ENCODE measurements around the gene RTN4. TPM values are rescaled to one million over a fixed set of nuclear protein-coding genes. Genes with fewer than 3 reads are reported as not detected.

Gene RTN4
- total RNA-seq, 1 donor from 2014 or later, result 275 TPM

DNA sequence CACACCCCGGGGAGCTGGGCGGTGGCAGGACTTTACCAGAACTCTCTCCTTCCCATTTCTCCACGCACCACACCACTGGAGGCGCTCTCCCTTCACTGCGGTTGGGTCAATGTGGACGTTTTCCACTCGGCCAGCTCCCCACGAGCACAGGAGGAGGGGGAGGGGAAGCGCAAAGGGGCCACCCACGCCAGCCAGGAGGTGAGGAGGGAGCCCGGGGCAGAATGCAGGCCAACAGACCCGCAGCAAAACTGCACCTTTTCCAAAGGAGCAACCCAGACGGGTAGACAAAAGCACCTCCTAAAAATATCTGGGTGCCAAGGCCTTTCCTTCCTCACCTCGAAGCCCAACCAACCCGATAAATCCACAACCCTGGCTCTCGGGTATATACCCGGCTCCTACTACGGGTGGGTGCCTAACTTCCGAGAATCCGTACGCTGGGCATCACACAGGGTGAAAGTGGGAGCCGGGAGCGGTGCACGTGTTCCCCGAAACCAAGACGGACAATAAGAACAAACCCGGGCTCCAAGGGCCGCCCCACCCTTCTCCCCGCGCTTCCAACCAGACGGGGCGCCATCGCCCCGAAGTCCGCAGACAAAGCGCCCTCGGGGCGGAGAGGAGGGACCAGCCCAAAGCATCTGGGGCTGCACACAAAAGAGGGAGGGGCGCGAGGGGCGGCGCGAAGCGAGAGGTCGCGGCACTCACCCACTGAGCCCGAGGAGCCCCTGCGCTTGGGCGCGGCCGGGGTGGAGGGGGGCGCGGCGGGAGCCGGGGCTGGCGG is 1.0 kb downstream of the RTN4 start:
- Histone ChIP-seq H3K4me3 (peak overlapping the region; percentile 91), H3K36me3 (no peaks in the 10 kb centered on the region), H3K9me3 (no peaks in the 10 kb centered on the region), H3K27me3 (no peaks in the 10 kb centered on the region), H3K4me1 (peaks cover 35% of the 10 kb centered on the region), H3K27ac (peak overlapping the region; percentile 95)
- TF ChIP-seq, protein P1, sequence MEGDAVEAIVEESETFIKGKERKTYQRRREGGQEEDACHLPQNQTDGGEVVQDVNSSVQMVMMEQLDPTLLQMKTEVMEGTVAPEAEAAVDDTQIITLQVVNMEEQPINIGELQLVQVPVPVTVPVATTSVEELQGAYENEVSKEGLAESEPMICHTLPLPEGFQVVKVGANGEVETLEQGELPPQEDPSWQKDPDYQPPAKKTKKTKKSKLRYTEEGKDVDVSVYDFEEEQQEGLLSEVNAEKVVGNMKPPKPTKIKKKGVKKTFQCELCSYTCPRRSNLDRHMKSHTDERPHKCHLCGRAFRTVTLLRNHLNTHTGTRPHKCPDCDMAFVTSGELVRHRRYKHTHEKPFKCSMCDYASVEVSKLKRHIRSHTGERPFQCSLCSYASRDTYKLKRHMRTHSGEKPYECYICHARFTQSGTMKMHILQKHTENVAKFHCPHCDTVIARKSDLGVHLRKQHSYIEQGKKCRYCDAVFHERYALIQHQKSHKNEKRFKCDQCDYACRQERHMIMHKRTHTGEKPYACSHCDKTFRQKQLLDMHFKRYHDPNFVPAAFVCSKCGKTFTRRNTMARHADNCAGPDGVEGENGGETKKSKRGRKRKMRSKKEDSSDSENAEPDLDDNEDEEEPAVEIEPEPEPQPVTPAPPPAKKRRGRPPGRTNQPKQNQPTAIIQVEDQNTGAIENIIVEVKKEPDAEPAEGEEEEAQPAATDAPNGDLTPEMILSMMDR (IDR thresholded peaks at IDR 0.05), result peak; percentile 54
- intact Hi-C loops (cut with DNase I), result loop anchor here (10.0 kb wide), 1 partner anchor 116 kb away; no protein-coding TSS in a partner anchor
- DNase-seq (peak; percentile 93), ATAC-seq (peak; percentile 78)

DNA sequence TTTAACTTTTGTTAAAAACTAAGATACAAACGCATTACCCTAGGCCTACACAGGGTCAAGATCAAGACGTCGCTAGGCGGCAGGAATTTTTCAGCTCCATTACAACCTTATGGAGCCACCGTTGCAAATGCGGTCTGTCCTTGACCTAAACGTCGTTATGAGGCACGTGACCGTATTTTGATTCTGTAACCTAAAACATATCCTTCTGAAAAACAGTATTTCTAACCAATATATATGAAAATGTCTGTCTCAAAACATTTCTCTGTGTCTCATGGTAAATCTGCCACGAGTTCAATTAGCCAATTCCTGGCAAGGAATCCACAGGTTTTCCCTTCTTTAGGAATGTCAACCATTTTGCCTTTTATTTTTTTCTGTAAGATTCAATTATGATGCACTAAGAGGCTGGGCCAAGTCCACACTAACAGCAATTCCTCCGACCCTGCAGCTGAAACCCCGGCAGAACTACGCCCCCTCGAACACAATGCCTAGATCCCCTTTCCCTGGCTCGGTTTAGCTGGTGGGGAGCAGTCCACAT is 1.7 kb downstream of the RTN4 start:
- Histone ChIP-seq H3K4me1 (peaks cover 35% of the 10 kb centered on the region), H3K27me3 (no peaks in the 10 kb centered on the region), H3K36me3 (no peaks in the 10 kb centered on the region), H3K27ac (peak overlapping the region; percentile 95), H3K9me3 (no peaks in the 10 kb centered on the region), H3K4me3 (peak overlapping the region; percentile 91)
- ATAC-seq, result no peak
- intact Hi-C loops (cut with DNase I), result loop anchor here (10.0 kb wide), 1 partner anchor 116 kb away; no protein-coding TSS in a partner anchor
- DNase-seq, result no peak
- TF ChIP-seq, protein P1 (IDR thresholded peaks at IDR 0.05), result no peak

DNA sequence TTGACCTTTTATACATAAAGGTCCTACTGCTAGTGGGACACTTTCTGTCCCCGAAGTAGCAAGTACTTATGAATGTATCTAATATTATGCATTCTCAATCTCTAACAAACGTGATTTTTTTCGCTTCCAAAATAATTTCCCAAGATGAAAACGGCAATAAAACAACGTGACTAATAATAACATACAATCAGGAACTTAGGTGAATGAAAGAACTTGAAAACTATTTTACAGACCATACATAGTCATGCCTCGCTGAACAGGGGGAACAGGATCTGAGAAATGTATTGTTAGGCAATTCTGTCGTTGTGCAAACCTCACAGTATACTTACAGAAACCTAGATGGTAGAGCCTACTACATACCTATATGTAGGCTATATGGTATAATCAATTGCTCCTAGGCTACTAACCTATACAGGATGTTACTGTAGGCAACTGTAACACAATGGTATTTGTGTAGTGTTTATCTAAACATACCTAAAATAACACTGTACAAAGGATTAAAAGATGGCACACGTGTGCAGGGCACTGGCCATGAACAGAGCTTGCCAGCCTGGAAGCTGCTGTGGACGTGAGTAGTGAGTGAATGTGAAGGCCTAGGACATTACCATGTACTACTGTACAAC is 2.5 kb downstream of the RTN4 start:
- Histone ChIP-seq H3K9me3 (no peaks in the 10 kb centered on the region), H3K36me3 (no peaks in the 10 kb centered on the region), H3K4me3 (peak overlapping the region; percentile 91), H3K27me3 (no peaks in the 10 kb centered on the region), H3K27ac (peak overlapping the region; percentile 95), H3K4me1 (peaks cover 37% of the 10 kb centered on the region)
- ATAC-seq, result no peak
- intact Hi-C loops (cut with DNase I), result loop anchor here (10.0 kb wide), 1 partner anchor 117 kb away; no protein-coding TSS in a partner anchor
- DNase-seq, result no peak
- TF ChIP-seq, protein P1 (IDR thresholded peaks at IDR 0.05), result no peak

DNA sequence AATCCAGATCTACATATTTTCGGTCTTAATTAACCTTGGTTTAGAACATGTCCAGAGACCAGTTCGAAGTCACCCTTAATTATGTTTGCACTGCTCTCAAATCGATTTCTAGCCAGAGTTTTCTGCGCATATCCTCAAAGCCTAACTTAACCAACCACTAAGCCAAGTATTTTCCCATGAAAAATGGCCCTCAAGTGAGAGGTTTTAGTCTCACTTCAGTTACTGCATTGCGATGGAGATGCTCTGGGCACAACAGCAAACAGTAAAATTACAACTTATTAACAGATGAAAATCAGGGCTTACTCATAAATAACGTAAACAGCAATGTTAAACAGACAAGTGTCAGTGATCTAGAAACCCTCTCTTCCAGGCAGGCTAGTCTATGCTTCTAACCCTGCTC is 4.5 kb downstream of the RTN4 start:
- TF ChIP-seq, protein P1 (IDR thresholded peaks at IDR 0.05), result no peak
- no peaks in the 10 kb centered on the region for H3K27me3 ChIP-seq
- H3K4me3 ChIP-seq, result no peak overlapping the region
- no peaks in the 10 kb centered on the region for H3K36me3 ChIP-seq
- peaks cover 32% of the 10 kb centered on the region for H3K4me1 ChIP-seq
- DNase-seq (no peak), ATAC-seq (no peak)
- H3K27ac ChIP-seq, result no peak overlapping the region
- intact Hi-C loops (cut with DNase I), result loop anchor here (10.0 kb wide), 1 partner anchor 119 kb away; no protein-coding TSS in a partner anchor
- H3K9me3 ChIP-seq, result no peaks in the 10 kb centered on the region

DNA sequence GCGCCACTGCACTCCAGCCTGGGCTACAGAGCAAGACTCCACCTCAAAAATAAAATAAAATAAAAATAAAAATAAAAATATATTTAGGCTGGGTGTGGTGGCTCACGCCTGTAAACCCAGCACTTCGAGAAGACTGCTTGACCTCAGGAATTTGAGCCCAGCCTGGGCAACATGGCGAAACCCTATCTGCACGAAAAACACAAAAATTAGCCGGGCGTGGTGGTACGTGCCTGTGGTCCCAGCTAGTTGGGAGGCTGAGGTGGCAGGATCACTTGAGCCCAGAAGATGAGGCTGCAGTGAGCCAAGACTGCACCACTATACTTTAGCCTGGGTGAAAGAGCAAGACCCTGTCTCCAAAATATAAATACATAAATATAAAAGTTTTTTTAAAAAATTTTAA is 6.4 kb downstream of the RTN4 start:
- no peak overlapping the region for H3K4me3 ChIP-seq

More for the DNA sequence above, 6.4 kb downstream of the RTN4 start:
- intact Hi-C loops (cut with DNase I), result loop anchor here (10.0 kb wide), 1 partner anchor 121 kb away; no protein-coding TSS in a partner anchor
- ATAC-seq, result no peak
- no peaks in the 10 kb centered on the region for H3K27me3 ChIP-seq
- H3K36me3 ChIP-seq, result no peaks in the 10 kb centered on the region
- DNase-seq, result no peak
- H3K4me1 ChIP-seq, result peaks cover 36% of the 10 kb centered on the region
- H3K27ac ChIP-seq, result no peak overlapping the region
- no peaks in the 10 kb centered on the region for H3K9me3 ChIP-seq
- TF ChIP-seq, protein P1 (IDR thresholded peaks at IDR 0.05), result no peak
